WERI-Rb-1 (cell line): Measurements from ENCODE around the gene FAM114A2.

Source experiments
- DNase-seq: peaks from one replicate; pipeline ENCODE4 v3.0.0-alpha.2; 2020
- H3K27ac ChIP-seq: fragments of 250-450 bp; sonication (Bioruptor Pico); 2 replicates; pipeline ENCODE4 v1.5.1; 2020; ENCODE audit warnings: mild to moderate bottlenecking, moderate library complexity
- H3K27me3 ChIP-seq: fragments of 250-450 bp; sonication (Bioruptor Pico); 2 replicates; pipeline ENCODE4 v1.5.1; 2021; ENCODE audit warnings: mild to moderate bottlenecking, low read depth, moderate library complexity; ENCODE audit not compliant: insufficient read depth, severe bottlenecking
- H3K36me3 ChIP-seq: fragments of 250-450 bp; sonication (Bioruptor Pico); 2 replicates; pipeline ENCODE4 v1.5.1; 2020; ENCODE audit warnings: mild to moderate bottlenecking, moderate library complexity
- H3K4me3 ChIP-seq: 2 replicates; pipeline ENCODE4 v1.5.1; 2011; ENCODE audit warnings: low read depth, mild to moderate bottlenecking, control low read depth, low read length
- H3K9me3 ChIP-seq: fragments of 250-450 bp; sonication (Bioruptor Pico); 2 replicates; pipeline ENCODE4 v1.5.1; 2021; ENCODE audit warnings: mild to moderate bottlenecking, moderate library complexity; ENCODE audit not compliant: severe bottlenecking
- CTCF ChIP-seq: IDR thresholded peaks from 2 replicates; pipeline ENCODE4 v1.5.1; 2011; ENCODE audit warnings: low read depth, mild to moderate bottlenecking, control low read depth, inconsistent platforms, low read length

The FAM114A2 gene

DNA sequence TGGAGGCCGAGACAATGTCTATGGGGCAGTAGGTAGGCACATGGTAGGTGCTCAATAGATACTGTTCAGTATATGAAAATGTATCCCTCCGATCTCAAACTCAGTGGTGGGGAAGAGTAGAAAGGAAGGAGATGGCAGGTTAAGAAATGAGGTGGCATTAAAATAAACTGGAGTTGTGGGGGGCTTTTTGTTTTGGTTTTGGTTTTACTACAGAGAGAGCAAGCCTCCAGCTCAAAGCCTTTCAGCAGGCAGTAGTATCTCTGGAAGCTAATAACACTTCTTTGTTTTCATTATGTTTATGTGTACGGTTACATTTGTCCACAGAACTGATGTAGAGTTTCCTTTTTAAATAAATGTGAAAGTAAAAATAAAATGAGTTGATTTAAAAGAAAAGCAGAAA is 8.6 kb upstream of the FAM114A2 start:
- Histone ChIP-seq H3K27me3 (no peaks in the 10 kb centered on the region), H3K27ac (no peak overlapping the region), H3K4me3 (no peak overlapping the region), H3K9me3 (no peaks in the 10 kb centered on the region), H3K36me3 (peaks cover 4% of the 10 kb centered on the region; the same call in 1 of the 2 replicates)
- TF ChIP-seq CTCF: no peak
- no peak for DNase-seq

DNA sequence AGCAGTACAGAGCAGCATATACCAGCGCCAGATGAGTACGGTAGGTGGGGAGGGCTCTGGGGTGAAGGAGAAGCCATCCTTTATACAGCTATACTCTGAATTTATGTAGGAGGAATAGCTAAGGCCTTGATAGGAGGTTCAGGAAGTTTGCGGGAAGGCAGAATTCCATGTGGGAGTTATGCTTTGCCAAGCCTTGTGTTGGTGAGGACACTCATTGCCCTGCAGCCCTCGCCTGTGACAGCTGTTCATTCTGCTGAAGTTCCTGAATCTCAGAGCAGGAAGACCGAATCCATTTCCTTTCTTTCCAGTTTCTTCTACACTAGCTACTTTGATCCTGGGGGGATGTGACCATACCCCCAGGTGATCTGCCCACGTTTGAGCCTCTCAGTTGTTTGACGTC is 7.8 kb upstream of the FAM114A2 start:
- Histone ChIP-seq H3K4me3 (no peak overlapping the region), H3K9me3 (no peaks in the 10 kb centered on the region), H3K27ac (no peak overlapping the region), H3K27me3 (no peaks in the 10 kb centered on the region), H3K36me3 (peaks cover 4% of the 10 kb centered on the region; the same call in 1 of the 2 replicates)
- no peak for DNase-seq
- TF ChIP-seq CTCF: no peak

DNA sequence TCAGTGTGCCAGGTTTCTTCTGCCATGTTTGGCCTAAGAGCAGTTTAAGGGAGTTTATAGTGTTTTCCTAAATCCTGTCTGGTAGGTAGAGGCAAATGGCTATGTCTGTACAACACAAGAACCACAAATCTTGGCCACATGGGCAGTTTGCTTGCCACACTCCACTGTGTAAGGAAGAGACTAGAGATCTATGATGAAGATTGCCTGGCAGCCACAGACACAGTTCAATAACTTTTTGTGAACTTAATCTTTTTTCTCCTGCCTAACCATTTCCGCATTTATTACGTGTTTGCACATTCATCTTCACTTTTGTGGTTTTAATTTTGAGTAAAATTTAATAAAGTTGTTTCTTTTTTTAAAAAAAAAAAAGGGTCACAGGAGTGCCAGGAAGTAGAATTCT is 5.9 kb upstream of the FAM114A2 start:
- H3K27me3 ChIP-seq: no peaks in the 10 kb centered on the region
- no peak for DNase-seq
- TF ChIP-seq CTCF: no peak

GRCh38 chr5:154044099-154044498 is 5.4 kb upstream of the FAM114A2 start:
- DNase-seq: no peak

More for the DNA sequence above, 5.9 kb upstream of the FAM114A2 start:
- Histone ChIP-seq H3K36me3 (no peaks in the 10 kb centered on the region; the same call in 1 of the 2 replicates), H3K4me3 (no peak overlapping the region), H3K27ac (no peak overlapping the region), H3K9me3 (no peaks in the 10 kb centered on the region)

DNA sequence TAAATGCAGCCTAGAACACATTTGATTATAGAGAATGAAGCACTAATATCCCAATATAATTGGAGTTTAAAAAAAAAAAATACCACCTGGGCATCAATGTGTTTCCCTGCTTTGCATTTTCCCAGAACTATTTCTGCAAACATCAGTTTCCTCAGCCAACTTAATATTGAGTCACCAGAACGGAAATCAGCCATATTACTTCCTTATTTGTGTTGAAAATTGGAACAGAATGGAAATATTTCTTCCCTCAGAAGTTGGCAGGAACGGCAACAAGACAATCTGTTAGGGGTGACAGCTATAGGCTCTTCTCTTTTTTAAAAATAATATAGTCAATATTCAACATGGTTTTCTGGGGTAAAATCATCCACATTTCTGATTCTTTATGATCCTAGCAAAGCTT is 4.1 kb upstream of the FAM114A2 start:
- Histone ChIP-seq H3K9me3 (no peaks in the 10 kb centered on the region), H3K27me3 (no peaks in the 10 kb centered on the region), H3K4me3 (no peak overlapping the region), H3K36me3 (no peaks in the 10 kb centered on the region; the same call in 1 of the 2 replicates), H3K27ac (no peak overlapping the region)
- DNase-seq: no peak
- TF ChIP-seq CTCF: no peak

More at GRCh38 chr5:154044099-154044498, 5.4 kb upstream of the FAM114A2 start:
- no peaks in the 10 kb centered on the region; the same call in 1 of the 2 replicates for H3K36me3 ChIP-seq
- H3K27me3 ChIP-seq: no peaks in the 10 kb centered on the region
- no peaks in the 10 kb centered on the region for H3K9me3 ChIP-seq
- no peak overlapping the region for H3K4me3 ChIP-seq
- no peak overlapping the region for H3K27ac ChIP-seq
- TF ChIP-seq CTCF: no peak

GRCh38 chr5:154039458-154039829 is 734 bp upstream of the FAM114A2 start:
- Histone ChIP-seq H3K9me3 (no peaks in the 10 kb centered on the region), H3K27me3 (no peaks in the 10 kb centered on the region), H3K36me3 (no peaks in the 10 kb centered on the region; the same call in 1 of the 2 replicates), H3K27ac (no peak overlapping the region), H3K4me3 (peak overlapping the region; percentile 86)
- no peak for TF ChIP-seq CTCF
- no peak for DNase-seq
